Islet precursor cell (in vitro differentiated cells): ENCODE measurements around the gene NAGPA.
"Not testable (repeated sequence)": the region's sequence is repeated elsewhere in the genome, so short reads cannot be mapped to it uniquely, and the experiment has no call there.

Experiments used
- DNase-seq: peaks from one replicate; pipeline ENCODE4 v3.0.0-alpha.2; 2018

NAGPA gene

DNA sequence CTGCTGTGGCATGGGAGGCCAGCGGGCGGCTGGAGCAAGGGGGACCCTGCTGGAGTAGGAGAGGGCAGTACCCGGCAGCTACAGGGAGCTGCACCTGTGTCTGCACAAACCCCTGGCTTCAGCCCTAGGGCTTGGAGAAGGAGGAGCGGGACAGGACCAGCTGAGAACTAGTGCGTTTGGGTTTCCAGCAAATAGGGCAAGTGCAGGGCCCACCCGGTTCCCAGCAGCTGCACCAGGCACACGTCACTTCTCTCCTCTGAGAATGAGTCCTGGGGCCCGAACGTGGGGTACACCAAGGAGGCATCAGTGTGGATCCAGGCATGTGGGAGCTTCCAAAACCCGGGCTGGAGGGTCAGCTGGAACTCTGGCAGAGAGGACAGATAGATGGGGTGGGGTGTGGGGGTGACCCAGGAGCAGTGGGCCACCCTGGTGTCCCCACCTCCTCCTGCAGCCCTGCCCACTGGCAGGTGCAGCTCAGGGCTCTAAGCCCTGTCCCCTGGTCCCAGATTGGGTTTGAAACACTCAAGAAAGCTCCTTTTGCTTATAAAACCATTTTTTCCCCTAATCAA is 26.4 kb upstream of the NAGPA start:
- no peak for DNase-seq

DNA sequence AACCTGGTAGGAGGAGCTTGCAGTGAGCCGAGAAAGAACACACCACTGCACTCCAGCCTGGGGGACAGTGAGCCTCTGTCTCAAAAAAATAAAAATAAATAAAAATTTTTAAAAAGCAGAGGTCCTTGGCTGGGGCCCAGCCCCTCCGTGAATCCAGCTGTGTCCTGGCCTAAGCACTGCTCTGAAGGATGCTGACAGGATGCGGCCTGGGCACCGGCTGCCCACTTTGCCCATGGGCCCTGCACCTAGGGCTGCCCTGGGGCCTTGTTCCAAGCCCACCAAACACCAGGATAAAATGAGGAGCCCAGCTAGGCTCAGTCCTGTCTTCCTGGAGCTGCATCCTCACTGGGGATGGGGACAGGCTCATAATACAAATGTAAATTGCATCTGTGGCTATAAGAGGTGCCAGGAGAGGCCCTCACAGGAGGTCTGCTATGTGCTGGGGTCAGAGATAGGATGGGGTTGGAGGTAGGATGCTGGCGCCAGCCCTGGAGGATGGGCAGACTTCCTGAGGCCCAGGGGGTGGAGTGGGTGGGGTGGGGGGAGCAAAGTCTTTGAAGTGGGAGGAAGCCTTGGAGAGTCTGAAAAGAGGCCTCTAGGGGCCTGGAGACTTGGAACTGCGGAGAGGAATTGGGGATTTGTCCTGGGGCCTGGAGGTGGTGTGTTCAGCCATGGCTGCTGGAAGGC is 25.8 kb upstream of the NAGPA start:
- DNase-seq: no peak

DNA sequence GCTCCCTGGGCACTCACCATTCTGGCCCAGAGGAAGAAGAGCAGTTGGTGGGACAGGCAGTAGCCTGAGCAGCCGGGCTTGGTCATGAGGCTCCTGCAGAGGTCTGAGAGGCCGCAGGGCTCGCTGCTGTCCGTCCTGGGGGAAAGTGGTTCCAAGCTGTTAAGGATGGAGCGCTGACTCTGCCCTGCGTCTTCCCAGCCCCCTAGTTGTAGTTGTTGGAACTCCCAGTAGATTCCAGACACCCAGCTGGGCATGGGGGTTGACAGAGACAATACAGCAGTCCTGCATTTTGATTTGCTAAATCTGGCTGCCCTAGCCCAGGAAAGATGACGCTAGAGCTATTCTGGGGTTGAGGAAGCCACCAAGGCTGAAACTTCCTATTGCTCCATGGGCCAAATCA is 24.7 kb upstream of the NAGPA start:
- DNase-seq: peak; percentile 87

DNA sequence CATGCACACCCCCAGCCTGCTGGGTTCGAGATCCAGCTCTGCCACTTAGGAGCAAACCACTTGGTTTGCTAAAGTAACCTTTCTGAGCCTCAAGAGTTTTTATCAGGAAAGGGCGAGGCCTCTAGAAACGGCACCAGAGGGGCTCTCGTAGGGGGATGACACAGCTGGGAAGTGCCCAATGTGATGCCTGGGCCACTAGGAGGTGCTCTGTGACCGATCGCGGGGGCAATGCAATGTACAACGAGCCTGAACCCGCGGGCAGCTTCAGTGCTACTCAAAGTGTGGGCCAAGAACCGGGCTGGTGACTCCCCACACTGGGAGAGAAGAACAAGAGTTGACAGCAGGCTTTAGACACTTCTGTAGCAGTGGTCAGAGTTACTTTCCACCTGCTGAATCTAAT is 22.6 kb upstream of the NAGPA start:
- peak; percentile 73 for DNase-seq

DNA sequence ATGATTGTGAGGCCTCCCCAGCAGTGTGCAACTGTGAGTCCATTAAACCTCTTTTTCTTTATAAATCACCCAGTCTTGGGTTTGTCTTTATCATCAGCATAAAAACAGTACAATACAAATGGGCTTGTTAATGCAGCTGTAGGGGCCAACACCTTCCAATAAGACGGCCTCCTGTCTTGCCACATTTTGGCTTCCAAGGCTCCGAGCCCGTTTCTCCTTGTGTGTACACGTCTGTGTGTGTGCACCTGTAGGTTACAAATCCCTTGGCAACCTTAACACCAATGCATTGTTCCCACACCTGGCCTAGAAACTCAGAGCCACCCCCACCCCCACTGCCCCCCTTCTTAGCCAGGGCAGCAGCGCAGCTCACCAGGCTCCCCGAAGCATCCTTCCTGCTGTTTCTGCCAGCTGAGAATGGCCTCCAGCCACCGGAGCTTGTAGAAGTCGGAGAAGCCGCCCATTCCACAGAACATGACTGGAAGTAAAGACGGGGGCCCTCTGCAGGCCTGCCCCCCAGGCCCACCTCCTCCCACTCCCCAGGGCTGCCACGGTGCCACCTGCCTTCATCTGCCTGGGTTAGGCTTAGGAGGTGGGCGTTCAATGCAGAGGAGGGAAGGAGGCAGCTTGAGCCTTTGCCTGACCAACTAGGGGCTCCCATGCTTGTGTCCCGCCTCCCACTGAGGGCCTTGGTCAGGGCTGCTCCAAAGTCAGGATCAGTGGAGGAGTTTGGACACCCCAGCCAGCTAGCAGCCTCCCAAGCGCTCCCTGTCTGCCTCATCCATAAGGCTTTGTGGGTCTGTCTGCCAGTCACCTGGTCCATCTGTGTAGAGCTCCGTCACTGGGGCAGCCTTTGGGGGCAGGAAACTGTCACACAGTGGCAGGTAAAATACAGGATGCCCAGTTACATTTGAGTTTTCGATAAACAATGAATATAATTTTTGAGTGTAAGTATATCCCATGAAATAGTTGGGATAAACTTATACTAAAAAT is 21.4 kb upstream of the NAGPA start:
- peak; percentile 33 for DNase-seq

DNA sequence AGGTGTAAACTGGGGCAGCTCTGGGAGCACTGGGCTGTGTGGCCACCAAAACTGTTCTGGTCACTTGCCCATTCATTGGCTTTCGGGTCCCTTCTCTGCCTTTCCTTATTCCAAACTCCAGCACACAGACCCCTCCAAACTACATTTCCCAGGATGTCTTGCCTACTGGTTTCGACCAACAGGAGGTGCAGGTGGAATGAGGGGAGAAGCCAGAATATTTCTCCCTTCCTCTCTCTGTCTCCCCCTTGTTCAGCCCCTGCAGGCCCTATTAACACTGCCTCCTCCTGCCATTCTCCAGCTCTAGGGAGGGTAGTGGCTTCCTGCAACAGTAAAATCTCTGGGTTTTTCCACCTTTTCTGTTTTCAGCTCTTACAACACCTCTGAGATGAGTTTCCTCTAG is 13.2 kb upstream of the NAGPA start:
- peak; percentile 22 for DNase-seq

DNA sequence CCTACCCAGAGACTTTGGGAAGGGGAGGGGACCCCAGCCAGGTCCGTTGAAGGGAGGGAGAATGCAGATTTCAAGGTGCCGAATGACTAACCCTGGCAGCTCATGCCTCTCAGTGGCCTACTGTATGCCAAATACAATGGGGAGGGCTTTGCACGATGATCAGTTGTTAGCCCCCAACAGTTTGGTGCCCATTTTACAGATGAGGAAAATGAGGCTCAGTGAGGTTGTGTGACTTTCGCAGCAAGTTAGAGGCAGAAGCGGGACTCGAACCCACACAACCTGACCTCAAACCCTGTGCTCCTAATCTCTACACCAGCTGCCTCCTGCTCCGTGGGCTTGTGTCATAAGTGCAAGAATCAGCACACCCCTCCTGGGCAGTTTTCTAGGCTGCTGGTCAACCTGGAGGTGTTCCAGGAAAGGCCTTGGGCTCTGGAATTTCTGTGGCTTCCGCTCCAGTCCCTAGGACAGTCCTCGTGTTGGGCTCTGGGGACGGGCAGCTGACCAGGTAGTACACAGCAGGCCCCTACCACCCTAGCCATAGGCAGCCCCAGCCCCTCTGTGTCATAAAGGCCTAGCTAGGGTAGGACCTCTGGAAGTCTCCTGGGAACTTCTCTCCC is 11.9 kb upstream of the NAGPA start:
- peak; percentile 32 for DNase-seq

DNA sequence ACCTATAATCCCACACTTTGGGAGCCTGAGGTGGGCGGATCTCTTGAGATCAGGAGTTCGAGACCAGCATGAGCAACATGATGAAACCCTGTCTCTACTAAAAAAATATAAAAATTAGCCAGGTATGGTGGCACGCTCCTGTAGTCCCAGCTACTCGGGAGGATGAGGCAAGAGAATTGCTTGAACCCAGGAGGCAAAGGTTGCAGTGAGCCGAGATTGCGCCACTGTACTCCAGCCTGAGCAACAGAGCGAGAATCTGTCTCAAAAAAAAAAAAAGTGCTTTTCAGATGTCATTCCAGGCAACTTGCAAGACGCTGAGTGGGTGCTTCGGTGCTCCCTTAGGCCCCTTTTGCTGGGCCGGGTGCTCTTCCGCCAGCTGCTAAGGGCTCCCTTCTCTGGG is 10.8 kb upstream of the NAGPA start:
- DNase-seq: not testable (repeated sequence)

DNA sequence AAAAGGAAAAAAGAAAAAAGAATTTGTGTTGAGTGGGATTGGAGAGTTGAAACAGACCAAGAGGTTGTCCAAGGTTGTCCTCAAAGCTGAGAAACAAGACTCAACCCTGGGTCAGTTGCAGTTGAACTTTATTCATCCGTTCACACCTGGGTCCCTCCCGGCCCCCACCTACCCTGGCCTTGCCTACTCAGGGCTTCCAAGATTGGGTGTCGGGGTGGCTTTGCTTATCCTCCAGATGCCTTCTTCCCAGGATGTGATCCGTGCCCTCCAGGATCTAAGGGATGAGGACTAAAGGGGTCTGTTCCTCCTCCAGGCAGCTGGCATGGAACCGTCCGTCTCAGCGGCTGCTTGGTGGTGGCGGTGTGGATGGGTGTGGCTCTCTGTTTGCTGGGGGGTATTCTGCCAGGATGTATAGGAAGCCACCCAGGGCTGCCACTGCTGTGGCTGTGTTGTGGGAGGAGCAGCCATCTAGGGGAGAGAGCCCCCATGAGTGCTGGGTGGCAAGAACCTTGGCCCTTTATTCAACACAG is 10.3 kb upstream of the NAGPA start:
- DNase-seq: peak; percentile 43

DNA sequence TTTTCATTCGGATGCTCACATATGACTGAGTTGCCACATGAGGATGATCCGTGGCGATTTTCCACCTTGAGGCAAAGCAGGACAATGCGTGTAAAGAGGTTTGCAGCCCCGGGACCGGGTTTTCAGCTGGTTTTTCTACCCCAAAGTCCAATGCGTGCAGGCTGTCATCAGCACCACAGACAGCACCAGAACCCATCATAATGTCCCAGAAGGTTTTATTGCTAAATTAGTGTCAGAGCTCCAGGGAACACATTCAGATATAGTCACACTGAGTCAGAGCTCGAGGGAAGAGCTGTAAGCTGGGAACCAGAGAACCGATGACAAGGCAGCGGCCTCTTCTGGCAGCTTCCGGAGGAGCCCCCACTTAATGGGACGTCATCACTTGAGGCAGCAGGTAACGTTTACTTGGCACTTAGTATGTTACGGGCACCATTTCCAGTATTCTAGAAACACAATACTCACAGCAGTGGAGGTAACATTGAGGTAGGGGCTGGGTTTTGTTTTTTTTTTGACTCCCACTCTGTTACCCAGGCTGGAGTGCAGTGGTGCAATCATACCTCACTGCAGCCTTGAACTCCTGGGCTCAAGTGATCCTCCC is 8.9 kb upstream of the NAGPA start:
- DNase-seq: peak; percentile 57

DNA sequence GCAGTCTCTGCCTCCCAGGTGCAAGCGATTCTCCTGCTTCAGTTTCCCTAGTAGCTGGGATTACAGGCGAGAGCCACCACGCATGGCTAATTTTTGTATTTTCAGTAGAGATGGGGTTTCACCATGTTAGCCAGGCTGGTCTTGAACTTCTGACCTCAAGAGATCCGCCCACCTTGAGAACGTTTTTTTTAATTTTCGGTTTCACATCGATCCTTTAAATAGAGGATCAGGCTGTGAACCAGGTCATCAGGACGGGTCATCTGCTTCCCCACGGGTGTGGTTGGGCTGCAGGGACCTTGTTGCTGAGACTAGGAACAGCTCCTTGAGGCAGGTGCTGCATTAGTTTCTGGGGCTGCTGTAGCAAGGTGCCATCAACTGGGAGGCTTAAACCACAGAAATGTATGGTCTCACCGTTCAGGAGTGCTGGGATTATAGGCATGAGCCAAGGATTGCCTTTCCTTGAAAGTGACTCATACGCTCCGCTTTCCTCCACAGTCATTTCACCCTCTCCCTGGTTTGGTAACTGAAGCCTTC is 7.9 kb upstream of the NAGPA start:
- DNase-seq: peak; percentile 76

DNA sequence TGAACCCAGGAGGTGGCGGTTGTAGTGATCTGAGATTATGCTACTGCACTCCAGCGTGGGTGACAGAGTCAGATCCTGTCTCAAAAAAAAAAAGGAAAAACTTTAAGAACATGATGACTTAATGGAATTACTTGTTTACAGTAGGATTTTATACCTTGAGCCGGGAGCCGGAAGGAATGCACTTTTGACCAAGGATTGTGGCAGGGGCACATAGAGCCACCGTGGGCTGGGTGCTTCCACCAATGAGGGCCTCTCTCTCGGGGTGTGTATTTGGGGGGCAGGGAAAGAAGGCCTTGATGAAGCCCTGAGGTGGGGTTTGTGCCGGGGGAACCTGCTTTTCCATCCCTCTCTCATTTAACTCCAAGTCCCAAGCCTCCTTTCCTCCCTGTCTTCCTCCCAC is 6.7 kb upstream of the NAGPA start:
- no peak for DNase-seq

DNA sequence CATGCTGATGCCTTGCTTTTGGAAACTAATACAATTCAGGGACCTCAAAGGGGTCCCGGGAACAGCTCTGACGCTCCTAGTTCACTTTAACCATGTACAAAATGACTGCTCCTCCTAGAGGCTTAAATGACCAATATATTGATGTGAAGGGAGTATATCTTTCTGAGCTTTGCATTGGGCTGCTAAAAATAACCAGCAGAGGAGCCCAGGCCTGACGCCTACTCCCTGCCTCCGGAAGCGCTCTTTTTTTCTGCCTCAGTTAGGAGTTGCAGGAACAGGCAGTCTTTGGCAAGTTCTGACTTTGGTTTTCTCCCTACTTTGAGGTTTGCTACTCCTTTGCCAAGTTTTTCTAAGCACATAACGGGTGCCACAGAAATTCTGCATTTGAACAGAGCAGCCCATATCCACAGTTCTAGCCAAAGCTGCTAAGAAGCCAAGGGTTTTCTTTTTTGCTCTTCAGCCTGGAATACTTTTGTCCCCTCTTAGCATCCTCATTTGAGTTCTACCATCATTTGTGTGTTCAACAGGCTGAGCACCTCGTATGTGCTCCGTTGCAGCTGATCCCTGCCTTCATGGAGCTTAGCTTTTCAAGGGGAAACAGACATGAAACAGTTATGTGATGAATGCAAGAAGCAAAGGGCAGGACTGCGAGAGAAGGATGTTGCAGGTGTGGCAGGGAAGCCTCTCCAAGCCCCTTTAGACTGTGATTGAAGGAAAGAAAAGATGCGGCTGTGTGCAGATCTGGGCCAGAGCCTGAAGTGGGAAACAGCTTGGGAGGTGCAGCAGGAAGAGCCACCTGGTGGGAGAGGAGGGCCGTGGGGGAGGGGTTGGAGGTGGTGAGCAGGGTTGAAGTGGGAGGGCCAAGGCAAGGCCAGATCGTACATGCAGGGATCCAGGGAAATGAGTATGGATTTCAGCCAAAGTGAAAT is 2.8 kb upstream of the NAGPA start:
- DNase-seq: no peak

DNA sequence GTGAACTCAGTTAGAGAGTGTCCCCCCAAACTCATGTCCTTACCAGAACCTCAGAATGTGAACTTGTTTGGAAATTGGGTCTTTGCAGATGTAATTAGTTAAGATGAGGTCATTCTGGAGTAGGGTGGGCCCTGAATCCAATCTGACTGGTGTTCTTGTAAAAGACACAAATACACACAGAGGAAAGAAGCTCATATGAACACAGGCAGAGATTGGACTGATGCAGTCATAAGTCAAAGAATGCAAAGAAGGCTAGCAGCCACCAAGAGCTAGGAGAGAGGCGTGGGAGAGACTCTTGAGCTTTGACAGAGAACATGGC is 2.1 kb upstream of the NAGPA start:
- no peak for DNase-seq

DNA sequence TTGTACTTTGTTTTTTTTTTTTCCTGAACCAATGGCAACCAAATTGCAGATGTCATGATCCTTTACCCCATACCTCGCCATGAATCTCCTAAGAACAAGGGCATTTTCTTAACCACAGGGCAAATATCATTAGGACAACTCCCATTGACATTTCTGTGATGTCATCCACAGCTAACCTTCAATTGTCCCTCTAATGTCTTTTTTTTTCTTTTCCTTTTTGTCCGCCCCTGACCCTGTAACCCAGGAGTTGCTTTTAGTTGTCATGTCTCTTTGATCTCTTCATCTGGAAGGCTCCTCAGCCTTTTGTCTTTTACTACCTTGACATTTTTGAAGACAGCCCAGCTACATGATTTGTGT is 410 bp upstream of the NAGPA start:
- no peak for DNase-seq

DNA sequence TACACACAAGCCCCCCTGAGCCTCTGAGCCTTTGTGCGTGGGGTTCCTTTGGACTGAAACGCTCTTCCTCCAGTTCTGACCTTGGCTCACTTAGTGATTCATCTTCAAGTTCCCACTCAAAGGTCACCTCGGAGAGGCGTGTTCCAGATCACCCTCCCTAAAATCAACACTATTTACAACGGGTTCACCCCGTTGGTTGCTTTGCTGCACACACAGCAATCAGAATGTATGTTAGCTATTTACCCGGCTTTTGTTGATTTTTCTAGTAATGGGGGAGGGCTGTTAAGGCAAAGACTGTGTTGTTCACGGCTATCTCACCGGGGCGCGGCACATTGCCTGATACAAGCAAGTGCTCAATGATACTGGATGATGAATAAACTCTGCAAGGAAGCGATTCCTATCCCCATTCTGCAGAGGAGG is 977 bp downstream of the NAGPA start:
- DNase-seq: no peak

DNA sequence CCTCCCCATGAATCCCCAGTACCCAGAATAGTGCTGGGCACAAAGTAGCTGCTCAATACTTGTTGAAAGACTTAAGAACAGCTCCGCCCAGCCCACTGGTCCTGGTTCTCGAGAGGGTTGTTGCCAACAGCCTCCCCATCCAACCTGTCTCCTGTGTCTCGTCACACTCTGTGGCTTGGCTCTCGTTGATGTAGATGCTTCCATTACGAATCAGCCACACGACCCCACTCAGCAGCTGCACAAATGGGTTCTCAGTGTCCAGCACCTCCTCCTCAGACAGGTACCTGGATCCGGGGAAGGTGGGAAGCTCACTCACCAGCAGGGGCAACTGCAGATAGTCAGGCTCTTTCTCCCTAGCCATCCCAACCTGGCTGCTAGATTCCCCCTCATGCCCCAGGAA is 2.1 kb downstream of the NAGPA start:
- no peak for DNase-seq

DNA sequence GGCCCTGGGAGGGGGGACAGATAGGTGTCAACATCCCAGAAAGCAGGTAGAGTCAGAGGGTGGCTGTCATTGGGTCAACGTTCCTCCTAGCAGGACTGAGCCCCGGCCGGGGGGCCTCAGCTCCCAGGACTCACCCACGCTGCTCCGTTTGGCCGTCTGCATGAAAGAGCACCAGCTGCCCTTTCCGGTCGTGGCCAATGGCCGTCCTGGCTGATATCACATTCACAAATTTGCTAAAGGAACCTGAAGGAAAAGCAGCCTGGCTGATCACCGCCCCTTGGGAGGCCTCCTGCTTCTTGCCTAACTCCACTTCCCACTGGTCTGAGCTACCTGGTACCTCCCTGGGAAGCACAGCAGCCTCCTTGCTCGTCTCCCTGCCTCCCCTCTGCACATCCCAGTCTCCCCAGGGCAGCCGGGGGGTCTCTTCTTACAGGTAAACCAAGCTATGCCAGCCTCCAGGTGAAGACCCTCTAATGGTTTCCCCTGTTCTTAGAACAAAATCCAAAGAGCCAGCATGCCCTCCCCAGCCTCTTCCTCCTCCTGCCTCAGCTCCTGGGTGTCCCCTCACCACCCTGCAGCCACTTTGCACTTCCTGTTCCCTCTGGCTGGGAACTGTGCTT is 3.4 kb downstream of the NAGPA start:
- no peak for DNase-seq

DNA sequence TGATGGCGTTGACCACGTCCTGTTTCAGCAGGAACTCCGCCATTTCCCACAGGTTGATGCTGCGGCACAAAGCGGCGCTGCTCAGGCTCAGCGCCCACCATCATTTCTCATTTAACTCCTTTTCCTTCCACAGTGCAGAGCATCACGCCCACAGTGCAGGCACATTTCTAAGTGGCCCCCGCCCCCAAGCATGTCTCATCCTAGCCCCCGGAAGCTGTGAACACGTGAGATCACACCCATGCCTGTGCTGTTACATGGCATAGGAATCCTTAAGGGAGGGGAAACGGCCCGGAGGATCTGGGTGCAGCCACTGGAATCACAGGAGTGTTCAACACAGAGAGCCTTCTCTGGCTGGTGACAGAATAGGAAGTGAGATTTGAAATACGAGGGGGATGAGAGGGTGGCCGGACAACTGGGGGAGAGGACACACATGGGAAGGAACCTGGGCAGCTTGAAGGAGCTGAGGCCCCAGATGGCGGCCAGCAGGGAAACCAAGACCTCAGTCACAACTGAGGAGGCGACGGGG is 4.7 kb downstream of the NAGPA start:
- no peak for DNase-seq

DNA sequence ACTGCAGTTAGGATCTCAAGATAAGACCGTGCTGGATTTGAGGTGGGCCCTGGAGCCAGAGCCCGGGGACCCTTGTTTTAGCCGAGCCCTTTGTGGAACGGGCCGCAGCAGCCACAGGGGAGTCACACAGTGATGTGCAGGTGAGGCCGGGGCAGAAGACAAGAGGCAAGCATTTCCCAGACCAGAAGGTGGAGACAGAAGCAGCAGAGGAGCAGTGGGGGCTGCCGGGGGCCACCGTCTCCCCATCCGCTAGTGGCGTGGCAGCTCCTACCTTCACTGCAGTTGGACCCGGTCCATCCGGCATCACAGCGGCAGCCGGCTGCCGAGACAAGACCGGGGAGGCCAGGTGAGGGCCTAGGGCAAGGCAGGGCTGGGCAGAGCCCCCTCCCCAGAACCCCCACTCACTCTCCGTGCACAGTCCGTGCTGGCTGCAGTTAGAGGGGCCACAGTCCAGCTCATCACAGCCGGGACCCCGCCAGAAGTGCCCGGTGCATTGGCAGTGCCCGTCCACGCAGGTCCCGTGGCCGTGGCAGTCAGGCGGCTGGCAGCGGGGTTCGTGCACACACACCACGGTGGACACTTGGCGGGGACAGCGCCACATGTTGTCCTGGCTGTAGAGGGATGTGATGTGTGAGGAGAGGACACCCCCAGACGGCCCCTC is 6.0 kb downstream of the NAGPA start:
- no peak for DNase-seq
